Measurements from ENCODE around the gene XXYLT1. TPM values are rescaled to one million over a fixed set of nuclear protein-coding genes. Genes with fewer than 3 reads are reported as not detected.
A peak's percentile ranks its signal among the peaks of the same experiment; 100 is the strongest.

The XXYLT1 gene
- total RNA-seq, 4 donors from 2014 or later: 9.8 to 14.6 (median 13.9) TPM

DNA sequence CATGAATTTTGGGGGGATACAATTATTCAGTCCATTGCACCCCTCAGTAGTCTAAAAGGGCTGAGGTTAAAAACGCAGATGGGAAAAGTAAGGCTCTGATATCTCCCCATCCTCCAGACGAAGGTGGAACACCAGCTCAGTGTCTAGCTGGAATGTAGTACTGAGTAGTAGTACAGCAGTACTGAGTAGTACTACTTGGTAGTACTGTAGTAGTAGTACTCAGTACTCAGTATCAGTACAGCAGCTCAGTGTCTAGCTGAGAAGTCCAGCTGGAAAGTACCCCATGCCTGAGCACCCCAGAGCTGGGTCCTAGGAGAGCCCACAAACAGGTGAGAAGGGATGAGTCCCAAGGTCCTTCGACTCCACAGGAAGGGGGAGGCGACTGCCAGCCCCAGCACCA is 148.7 kb downstream of the XXYLT1 start:
- Histone ChIP-seq H3K4me3 (replicated peaks in 1 of 3) (no peak overlapping the region), H3K9me3 (no peaks in the 10 kb centered on the region), H3K27me3 (no peaks in the 10 kb centered on the region), H3K36me3 (no peaks in the 10 kb centered on the region), H3K27ac (no peak overlapping the region), H3K4me1 (peaks cover 0 to 8% of the 10 kb centered on the region in 2 donors)
- DNase-seq: no peak
- WGBS, 2 donors: 83 to 93% methylated on average over 4 of the region's 4 CpGs
- TF ChIP-seq POLR2A (IDR thresholded peaks at IDR 0.05) (no peak), CTCF (IDR thresholded peaks at IDR 0.05) (no peak)
- intact Hi-C loops (cut with DNase I): no loop called here

GRCh38 chr3:195120267-195120601 is 150.7 kb downstream of the XXYLT1 start:
- no peak overlapping the region for H3K4me3 ChIP-seq (replicated peaks in 1 of 3)
- intact Hi-C loops (cut with DNase I): no loop called here
- no peak for DNase-seq
- WGBS, 2 donors: 90 to 100% methylated on average over 1 of the region's 2 CpGs
- peak overlapping the region in 1 of 3 donors; percentile 17 for H3K27ac ChIP-seq
- no peaks in the 10 kb centered on the region for H3K9me3 ChIP-seq
- TF ChIP-seq CTCF (IDR thresholded peaks at IDR 0.05) (no peak), POLR2A (IDR thresholded peaks at IDR 0.05) (no peak)
- no peaks in the 10 kb centered on the region for H3K36me3 ChIP-seq
- peaks cover 0 to 8% of the 10 kb centered on the region in 2 donors for H3K4me1 ChIP-seq
- H3K27me3 ChIP-seq: no peaks in the 10 kb centered on the region

DNA sequence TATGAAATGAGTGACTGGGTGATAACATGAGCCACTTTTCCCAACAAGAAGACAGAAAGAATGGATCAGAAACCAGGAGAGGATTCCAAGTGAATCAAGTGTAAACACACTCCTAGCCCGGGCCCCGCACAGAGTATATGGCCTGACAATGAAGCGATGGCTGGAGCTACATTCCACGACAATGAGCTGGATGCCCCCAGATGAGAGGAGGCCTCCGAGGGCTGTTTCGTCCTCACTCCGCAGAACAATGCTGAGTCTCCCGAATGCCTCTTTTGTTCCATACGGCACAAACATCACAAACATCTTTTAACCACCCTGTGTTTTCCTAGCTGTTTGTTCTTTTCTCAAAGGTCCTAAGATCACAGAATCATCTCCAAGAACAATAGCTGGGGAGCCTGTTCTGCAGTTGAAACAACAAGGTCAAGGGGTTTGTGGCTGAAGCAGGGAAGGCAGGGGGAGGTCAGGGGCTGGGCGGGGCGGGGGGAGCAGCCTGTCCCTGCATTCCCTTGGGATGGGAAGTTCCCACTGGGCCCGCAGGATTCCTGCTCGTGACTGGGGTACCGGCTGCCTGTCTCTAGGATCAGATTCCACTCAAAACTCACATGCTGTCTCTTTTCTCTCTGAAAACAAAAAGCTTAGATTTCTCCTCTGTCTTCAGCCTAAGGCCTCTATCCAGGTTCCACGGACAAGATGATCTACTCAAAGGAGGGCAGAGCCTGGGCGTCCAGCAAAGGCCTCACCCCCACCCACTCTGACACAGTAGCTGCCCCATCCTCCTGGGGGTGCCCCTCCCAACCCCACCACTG is 151.3 kb downstream of the XXYLT1 start:
- Histone ChIP-seq H3K27ac (peak overlapping the region in 1 of 3 donors; percentile 17), H3K27me3 (no peaks in the 10 kb centered on the region), H3K4me1 (peaks cover 0 to 8% of the 10 kb centered on the region in 2 donors), H3K4me3 (replicated peaks in 1 of 3) (no peak overlapping the region), H3K9me3 (no peaks in the 10 kb centered on the region), H3K36me3 (no peaks in the 10 kb centered on the region)
- 51 to 58% methylated on average over 16 of the region's 16 CpGs for WGBS, 2 donors
- intact Hi-C loops (cut with DNase I): loop anchor here (10.0 kb wide), 1 partner anchor 135 kb away; no protein-coding TSS in a partner anchor
- TF ChIP-seq CTCF (IDR thresholded peaks at IDR 0.05): no peak
- no peak for TF ChIP-seq POLR2A (IDR thresholded peaks at IDR 0.05)
- no peak for DNase-seq

GRCh38 chr3:195118671-195119070 is 152.3 kb downstream of the XXYLT1 start:
- DNase-seq: no peak
- no peak overlapping the region for H3K4me3 ChIP-seq (replicated peaks in 1 of 3)
- no peaks in the 10 kb centered on the region for H3K36me3 ChIP-seq
- intact Hi-C loops (cut with DNase I): loop anchor here (10.0 kb wide), 1 partner anchor 136 kb away; no protein-coding TSS in a partner anchor
- no peak overlapping the region for H3K27ac ChIP-seq
- no peak for TF ChIP-seq POLR2A (IDR thresholded peaks at IDR 0.05)
- TF ChIP-seq CTCF (IDR thresholded peaks at IDR 0.05): no peak
- 87 to 88% methylated on average over 13 of the region's 13 CpGs for WGBS, 2 donors
- H3K9me3 ChIP-seq: no peaks in the 10 kb centered on the region
- H3K4me1 ChIP-seq: peaks cover 0 to 8% of the 10 kb centered on the region in 2 donors
- H3K27me3 ChIP-seq: no peaks in the 10 kb centered on the region

DNA sequence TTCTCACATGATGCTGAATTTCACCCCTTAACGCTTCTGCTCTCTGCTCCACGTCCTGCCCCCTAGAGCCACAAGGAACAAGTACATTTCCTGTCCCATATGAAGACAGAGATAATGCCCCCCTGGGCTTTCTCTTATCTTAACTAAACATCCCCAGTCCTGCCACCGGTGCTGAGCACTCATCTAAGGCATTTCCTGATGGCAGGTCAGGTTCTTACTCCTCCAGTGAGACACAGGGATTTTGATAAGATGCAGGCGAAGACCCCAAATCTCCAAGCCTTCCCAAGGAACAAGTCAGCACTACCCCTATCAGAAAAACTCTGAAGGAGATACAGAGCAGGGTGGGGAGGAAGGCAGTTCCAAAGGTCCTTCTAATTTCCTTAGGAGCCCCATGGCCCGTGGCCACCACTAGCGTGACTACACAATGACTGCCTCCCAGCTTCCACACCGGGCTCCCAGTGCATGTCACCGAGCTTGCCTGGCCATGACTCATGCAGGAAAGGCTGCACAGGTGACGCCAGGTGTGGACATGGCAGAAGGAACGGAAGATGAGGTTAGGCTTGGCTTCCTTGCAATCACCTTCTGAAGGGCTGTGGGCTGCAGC is 152.9 kb downstream of the XXYLT1 start:
- no peak for TF ChIP-seq CTCF (IDR thresholded peaks at IDR 0.05)
- TF ChIP-seq POLR2A (IDR thresholded peaks at IDR 0.05): no peak
- Histone ChIP-seq H3K4me3 (replicated peaks in 1 of 3) (no peak overlapping the region), H3K36me3 (no peaks in the 10 kb centered on the region), H3K27me3 (no peaks in the 10 kb centered on the region), H3K4me1 (peaks cover 0 to 8% of the 10 kb centered on the region in 2 donors), H3K9me3 (no peaks in the 10 kb centered on the region), H3K27ac (no peak overlapping the region)
- no peak for DNase-seq
- 71 to 76% methylated on average over 10 of the region's 10 CpGs for WGBS, 2 donors
- intact Hi-C loops (cut with DNase I): loop anchor here (10.0 kb wide), 1 partner anchor 137 kb away; no protein-coding TSS in a partner anchor
